ENCODE data around the gene NLE1. TPM values are rescaled to one million over a fixed set of nuclear protein-coding genes. Genes with fewer than 3 reads are reported as not detected.
"Not testable (repeated sequence)": the region's sequence is repeated elsewhere in the genome, so short reads cannot be mapped to it uniquely, and the experiment has no call there.

Gene NLE1
- total RNA-seq, 2 donors from 2014 or later: 9.5 to 9.6 TPM

- ATAC-seq: no peak
- peaks cover 2% of the 10 kb centered on the region for H3K36me3 Mint-ChIP-seq (ENCODE audit: low read depth)
- DNase-seq: no peak
- peak overlapping the region; percentile 4 for H3K27ac Mint-ChIP-seq
- peaks cover 3% of the 10 kb centered on the region for H3K4me1 Mint-ChIP-seq
- no peak overlapping the region for H3K4me3 Mint-ChIP-seq
- H3K9me3 ChIP-seq (ENCODE audit: control insufficient read depth, low read length, poor library complexity, severe bottlenecking): no peaks in the 10 kb centered on the region
- H3K27me3 Mint-ChIP-seq: no peaks in the 10 kb centered on the region
These were observed 10.0 kb downstream of the NLE1 start for GRCh38 chr17:35132099-35132498.

- Mint-ChIP-seq H3K27me3 (no peaks in the 10 kb centered on the region), H3K27ac (no peak overlapping the region), H3K4me1 (peaks cover 3% of the 10 kb centered on the region), H3K4me3 (no peak overlapping the region), H3K36me3 (ENCODE audit: low read depth) (peaks cover 2% of the 10 kb centered on the region)
- DNase-seq (no peak), ATAC-seq (no peak)
- no peaks in the 10 kb centered on the region for H3K9me3 ChIP-seq (ENCODE audit: control insufficient read depth, low read length, poor library complexity, severe bottlenecking)
These were observed 11.7 kb downstream of the NLE1 start for GRCh38 chr17:35130392-35130791.

- H3K27me3 Mint-ChIP-seq: no peaks in the 10 kb centered on the region
- no peak for ATAC-seq
- no peak overlapping the region for H3K27ac Mint-ChIP-seq
- DNase-seq: no peak
- no peak overlapping the region for H3K4me3 Mint-ChIP-seq
- no peaks in the 10 kb centered on the region for H3K9me3 ChIP-seq (ENCODE audit: control insufficient read depth, low read length, poor library complexity, severe bottlenecking)
- no peaks in the 10 kb centered on the region for H3K36me3 Mint-ChIP-seq (ENCODE audit: low read depth)
- peaks cover 3% of the 10 kb centered on the region for H3K4me1 Mint-ChIP-seq
These were observed 12.1 kb downstream of the NLE1 start for GRCh38 chr17:35129973-35130351.

- Mint-ChIP-seq H3K27me3 (no peaks in the 10 kb centered on the region), H3K36me3 (ENCODE audit: low read depth) (no peaks in the 10 kb centered on the region), H3K4me3 (no peak overlapping the region), H3K4me1 (peaks cover 3% of the 10 kb centered on the region), H3K27ac (no peak overlapping the region)
- no peaks in the 10 kb centered on the region for H3K9me3 ChIP-seq (ENCODE audit: control insufficient read depth, low read length, poor library complexity, severe bottlenecking)
- no peak for DNase-seq
- ATAC-seq: no peak
These were observed 12.7 kb downstream of the NLE1 start for GRCh38 chr17:35129154-35129972.

GRCh38 chr17:35127751-35128514 lies 14.2 kb downstream of the NLE1 start:
- peaks cover 3% of the 10 kb centered on the region for H3K4me1 Mint-ChIP-seq
- no peaks in the 10 kb centered on the region for H3K27me3 Mint-ChIP-seq
- ATAC-seq (no peak), DNase-seq (no peak)
- H3K4me3 Mint-ChIP-seq: no peak overlapping the region
- no peaks in the 10 kb centered on the region for H3K9me3 ChIP-seq (ENCODE audit: control insufficient read depth, low read length, poor library complexity, severe bottlenecking)
- H3K36me3 Mint-ChIP-seq (ENCODE audit: low read depth): no peaks in the 10 kb centered on the region
- no peak overlapping the region for H3K27ac Mint-ChIP-seq

- Mint-ChIP-seq H3K4me1 (peaks cover 19% of the 10 kb centered on the region), H3K27ac (no peak within 1 kb of the TSS), H3K36me3 (ENCODE audit: low read depth) (no peaks in the 10 kb centered on the region), H3K4me3 (peak within 1 kb of the TSS; percentile 9), H3K27me3 (no peaks in the 10 kb centered on the region)
- no peak for DNase-seq
- ATAC-seq: no peak
- no peaks in the 10 kb centered on the region for H3K9me3 ChIP-seq (ENCODE audit: control insufficient read depth, low read length, poor library complexity, severe bottlenecking)
These were observed 20.8 kb downstream of the NLE1 start, which contains the start of gene FNDC8 for GRCh38 chr17:35121315-35121714. Gene FNDC8, plus strand, starts transcription at chr17:35121615. Its CDS starts 79 bp downstream, at chr17:35121694.

GRCh38 chr17:35119370-35120165 lies 22.5 kb downstream of the NLE1 start, which contains the start of gene RAD51D:
Gene RAD51D, minus strand, starts transcription at chr17:35119860. Its CDS starts 247 bp downstream, at chr17:35119613.
- Mint-ChIP-seq H3K4me3 (peak within 1 kb of the TSS; percentile 94), H3K36me3 (ENCODE audit: low read depth) (no peaks in the 10 kb centered on the region), H3K27me3 (no peaks in the 10 kb centered on the region), H3K4me1 (peaks cover 26% of the 10 kb centered on the region), H3K27ac (peak within 1 kb of the TSS; percentile 86)
- H3K9me3 ChIP-seq (ENCODE audit: control insufficient read depth, low read length, poor library complexity, severe bottlenecking): no peaks in the 10 kb centered on the region
- DNase-seq: peak; percentile 74 to 79 (median 76)
- peak; percentile 91 for ATAC-seq

GRCh38 chr17:35117984-35118383 lies 24.1 kb downstream of the NLE1 start:
- Mint-ChIP-seq H3K27ac (peak overlapping the region; percentile 86), H3K4me1 (peaks cover 26% of the 10 kb centered on the region), H3K36me3 (ENCODE audit: low read depth) (peaks cover under 1% of the 10 kb centered on the region), H3K27me3 (no peaks in the 10 kb centered on the region), H3K4me3 (peak overlapping the region; percentile 78)
- DNase-seq (no peak), ATAC-seq (peak; percentile 35)
- no peaks in the 10 kb centered on the region for H3K9me3 ChIP-seq (ENCODE audit: control insufficient read depth, low read length, poor library complexity, severe bottlenecking)

GRCh38 chr17:35116845-35117244 lies 25.3 kb downstream of the NLE1 start:
- no peak overlapping the region for H3K27ac Mint-ChIP-seq
- H3K9me3 ChIP-seq (ENCODE audit: control insufficient read depth, low read length, poor library complexity, severe bottlenecking): no peaks in the 10 kb centered on the region
- peaks cover 27% of the 10 kb centered on the region for H3K4me1 Mint-ChIP-seq
- H3K4me3 Mint-ChIP-seq: no peak overlapping the region
- ATAC-seq (no peak), DNase-seq (no peak)
- H3K27me3 Mint-ChIP-seq: no peaks in the 10 kb centered on the region
- H3K36me3 Mint-ChIP-seq (ENCODE audit: low read depth): peaks cover 2% of the 10 kb centered on the region

- Mint-ChIP-seq H3K36me3 (ENCODE audit: low read depth) (peaks cover 11% of the 10 kb centered on the region), H3K27ac (peak overlapping the region; percentile 14)
- H3K4me1 Mint-ChIP-seq; ATAC-seq; H3K9me3 ChIP-seq (ENCODE audit: control insufficient read depth, low read length, poor library complexity, severe bottlenecking); H3K27me3 Mint-ChIP-seq; DNase-seq; H3K4me3 Mint-ChIP-seq: not testable (repeated sequence)
These were observed 31.3 kb downstream of the NLE1 start for GRCh38 chr17:35110791-35111190.

- no peak for ATAC-seq
- DNase-seq: no peak
- Mint-ChIP-seq H3K4me3 (no peak overlapping the region), H3K36me3 (ENCODE audit: low read depth) (peaks cover 16% of the 10 kb centered on the region), H3K27ac (peak overlapping the region; percentile 59), H3K27me3 (no peaks in the 10 kb centered on the region), H3K4me1 (peaks cover 6% of the 10 kb centered on the region)
- no peaks in the 10 kb centered on the region for H3K9me3 ChIP-seq (ENCODE audit: control insufficient read depth, low read length, poor library complexity, severe bottlenecking)
These were observed 37.2 kb downstream of the NLE1 start for GRCh38 chr17:35104844-35105450.

- peaks cover 20% of the 10 kb centered on the region for H3K36me3 Mint-ChIP-seq (ENCODE audit: low read depth)
- H3K9me3 ChIP-seq (ENCODE audit: control insufficient read depth, low read length, poor library complexity, severe bottlenecking): no peaks in the 10 kb centered on the region
- H3K27me3 Mint-ChIP-seq: no peaks in the 10 kb centered on the region
- H3K4me3 Mint-ChIP-seq: no peak overlapping the region
- H3K27ac Mint-ChIP-seq: no peak overlapping the region
- ATAC-seq (no peak), DNase-seq (no peak)
- H3K4me1 Mint-ChIP-seq: peaks cover 4% of the 10 kb centered on the region
These were observed 38.8 kb downstream of the NLE1 start for GRCh38 chr17:35103271-35103670.
